HG03432 (cell line): ENCODE data around the gene OTUD5.

Experiments used
- ATAC-seq: cut with Tn5 transposase; IDR thresholded peaks from one replicate; pipeline ENCODE4 v1.9.1; 2021; ENCODE audit warnings: mild to moderate bottlenecking, moderate library complexity; ENCODE audit not compliant: unreplicated experiment

The OTUD5 gene

GRCh38 chrX:48913605-48914366 is 43.6 kb downstream of the OTUD5 start:
- ATAC-seq, result no peak

- ATAC-seq, result peak; percentile 86
Observed at GRCh38 chrX:48911412-48912182, 45.8 kb downstream of the OTUD5 start, which contains the start of gene SLC35A2. Gene SLC35A2 (minus strand): TSS chrX:48911646. CDS start chrX:48911636, 10 bp downstream.

GRCh38 chrX:48910926-48911411 is 46.4 kb downstream of the OTUD5 start:
- no peak for ATAC-seq

- no peak for ATAC-seq
Observed at GRCh38 chrX:48909703-48910294, 47.6 kb downstream of the OTUD5 start.

GRCh38 chrX:48908600-48908999 is 48.8 kb downstream of the OTUD5 start:
- ATAC-seq, result no peak

- ATAC-seq, result no peak
Observed at GRCh38 chrX:48905090-48905790, 52.2 kb downstream of the OTUD5 start.

- no peak for ATAC-seq
Observed at GRCh38 chrX:48904626-48905025, 52.8 kb downstream of the OTUD5 start.

GRCh38 chrX:48904180-48904579 is 53.2 kb downstream of the OTUD5 start:
- no peak for ATAC-seq

GRCh38 chrX:48903290-48903689 is 54.1 kb downstream of the OTUD5 start:
- no peak for ATAC-seq

- no peak for ATAC-seq
Observed at GRCh38 chrX:48902776-48903175, 54.6 kb downstream of the OTUD5 start.

GRCh38 chrX:48902135-48902534 is 55.3 kb downstream of the OTUD5 start:
- ATAC-seq, result no peak

- no peak for ATAC-seq
Observed at GRCh38 chrX:48901069-48901468, 56.3 kb downstream of the OTUD5 start.

- no peak for ATAC-seq
Observed at GRCh38 chrX:48899078-48899410, 58.4 kb downstream of the OTUD5 start.

- peak; percentile 91 for ATAC-seq
Observed at GRCh38 chrX:48897625-48898306, 59.6 kb downstream of the OTUD5 start, which contains the start of the genes PQBP1 and TIMM17B. Gene PQBP1 (plus strand): TSS chrX:48897930. CDS start chrX:48898510, 580 bp downstream. Gene TIMM17B (minus strand): TSS chrX:48897768. CDS start chrX:48897749, 19 bp downstream.

- peak; percentile 4 for ATAC-seq
Observed at GRCh38 chrX:48897157-48897624, 60.2 kb downstream of the OTUD5 start.

GRCh38 chrX:48896611-48897011 is 60.8 kb downstream of the OTUD5 start:
- no peak for ATAC-seq

- ATAC-seq, result no peak
Observed at GRCh38 chrX:48894891-48895290, 62.5 kb downstream of the OTUD5 start.

GRCh38 chrX:48893556-48894348 is 63.7 kb downstream of the OTUD5 start:
- ATAC-seq, result no peak

- ATAC-seq, result no peak
Observed at GRCh38 chrX:48892896-48893295, 64.5 kb downstream of the OTUD5 start.
